ENCODE data around the gene MEGF9.

Gene MEGF9

DNA sequence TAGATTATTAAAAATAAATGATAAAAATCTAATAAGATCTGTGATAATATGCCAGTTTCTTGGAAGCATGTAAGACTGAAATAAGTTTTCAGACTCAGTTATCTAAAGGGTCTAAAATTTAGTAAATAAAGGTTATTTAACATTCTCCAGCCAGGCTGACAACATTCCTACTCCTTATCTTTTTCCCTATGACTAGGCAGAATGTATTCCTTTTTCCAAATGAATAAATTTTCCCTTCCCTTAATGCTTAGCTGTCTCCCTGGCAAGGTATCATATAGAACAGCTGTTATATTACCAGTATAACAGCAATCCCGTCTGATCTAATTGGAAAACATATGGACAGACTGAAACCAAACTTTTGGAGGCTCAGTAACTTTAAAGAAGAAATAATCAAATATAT, 13.0 kb downstream of the MEGF9 start:
- DNase-seq: no peak

DNA sequence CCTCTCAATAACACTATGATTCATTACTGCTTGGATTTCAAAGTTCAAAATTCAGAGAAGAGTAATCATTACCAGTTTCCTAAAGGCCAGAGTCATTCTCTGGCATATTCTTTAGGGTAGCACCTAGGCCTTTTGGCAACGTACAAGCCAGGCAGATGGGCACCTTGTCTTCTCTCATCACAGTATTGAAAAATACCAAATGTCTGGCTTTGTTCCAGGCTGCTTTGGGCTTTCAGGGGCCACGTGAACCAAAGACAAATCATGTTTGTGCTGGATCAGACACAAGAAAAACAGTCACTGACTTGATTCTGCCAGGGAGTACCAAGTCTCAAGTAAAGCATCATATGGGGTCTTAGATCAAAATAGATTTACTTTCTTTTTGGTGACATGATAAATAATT, 15.5 kb downstream of the MEGF9 start:
- DNase-seq: no peak

DNA sequence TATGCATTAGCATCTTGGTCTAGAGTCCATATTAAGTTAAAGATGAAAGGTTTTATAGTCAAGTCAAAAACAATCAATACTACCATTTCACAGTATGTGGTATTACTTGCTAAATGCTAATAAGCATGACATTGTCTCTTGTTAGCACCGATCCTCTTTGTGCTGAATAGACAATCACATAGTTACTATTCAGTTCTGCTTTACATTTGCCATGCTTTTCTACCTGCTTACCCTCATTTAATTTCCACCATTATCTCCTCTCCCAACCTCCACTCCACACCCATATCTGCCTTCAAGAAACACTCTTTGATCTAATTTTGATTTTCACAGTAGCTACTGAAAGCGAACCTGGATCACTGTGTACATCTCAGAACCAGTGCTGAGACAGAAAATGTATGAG, 16.8 kb downstream of the MEGF9 start:
- DNase-seq: no peak

DNA sequence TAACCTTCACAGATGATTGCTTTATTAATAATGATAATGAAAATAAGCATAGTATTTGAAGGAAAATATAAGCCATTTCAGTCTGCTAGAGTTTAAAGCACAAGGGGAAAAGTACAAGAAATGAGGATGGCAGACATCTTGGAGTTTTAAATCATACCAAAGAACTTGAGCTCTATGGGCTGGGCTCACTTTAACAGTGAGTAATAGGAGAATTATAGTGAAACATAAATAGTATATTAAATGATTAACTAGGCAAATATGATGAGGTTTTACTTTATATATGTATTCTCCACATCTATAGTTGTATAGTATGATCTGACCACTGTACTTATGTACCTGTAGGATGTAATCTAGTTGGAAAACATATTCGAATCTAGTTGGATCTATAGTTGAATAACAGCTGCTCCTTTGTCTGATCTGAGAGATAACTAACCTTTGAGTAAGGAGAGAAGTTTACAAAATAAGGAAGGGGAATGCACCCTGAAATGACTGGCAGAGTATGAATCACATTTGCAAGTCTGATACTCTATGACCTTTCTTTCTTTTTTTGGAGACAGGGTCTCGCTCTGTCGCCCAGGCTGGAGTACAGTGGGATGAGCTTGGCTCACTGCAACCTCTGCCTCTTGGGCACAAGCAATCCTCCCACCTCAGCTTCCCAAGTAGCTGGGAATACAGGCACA, 17.6 kb downstream of the MEGF9 start:
- DNase-seq: no peak

DNA sequence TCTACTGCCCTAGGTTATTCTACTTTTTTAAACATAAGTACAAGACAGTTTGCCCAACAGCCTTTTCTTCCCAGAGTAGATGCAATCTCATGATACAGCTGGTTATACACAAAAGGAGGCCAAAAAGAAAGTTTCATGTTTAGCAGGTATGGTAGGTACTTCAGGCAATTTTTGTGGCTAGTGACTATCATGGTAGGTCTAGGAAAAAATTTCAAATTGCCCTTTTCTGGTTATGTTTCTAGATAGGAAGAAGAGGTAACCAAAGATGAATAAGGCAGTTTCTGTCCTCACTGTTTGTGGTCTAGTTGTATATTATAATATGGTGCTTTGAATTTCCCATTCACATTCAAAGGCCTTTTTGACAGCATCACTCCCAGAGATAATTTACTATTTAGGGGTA, 19.7 kb downstream of the MEGF9 start:
- no peak for DNase-seq

DNA sequence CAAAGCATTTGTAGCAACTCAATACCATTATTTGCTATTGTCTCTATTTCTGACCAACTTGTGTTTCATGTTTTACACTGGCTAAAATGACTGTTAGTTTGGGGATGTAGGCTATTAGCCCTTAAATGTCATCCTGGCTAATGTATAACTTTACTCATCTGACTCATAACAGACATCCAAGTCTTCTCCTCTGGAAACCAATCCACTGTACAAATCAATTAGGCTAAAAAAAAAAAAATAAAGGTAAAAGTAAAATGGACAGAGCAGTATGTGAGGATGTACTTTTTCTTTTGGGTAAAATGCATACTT, 20.6 kb downstream of the MEGF9 start:
- no peak for DNase-seq

DNA sequence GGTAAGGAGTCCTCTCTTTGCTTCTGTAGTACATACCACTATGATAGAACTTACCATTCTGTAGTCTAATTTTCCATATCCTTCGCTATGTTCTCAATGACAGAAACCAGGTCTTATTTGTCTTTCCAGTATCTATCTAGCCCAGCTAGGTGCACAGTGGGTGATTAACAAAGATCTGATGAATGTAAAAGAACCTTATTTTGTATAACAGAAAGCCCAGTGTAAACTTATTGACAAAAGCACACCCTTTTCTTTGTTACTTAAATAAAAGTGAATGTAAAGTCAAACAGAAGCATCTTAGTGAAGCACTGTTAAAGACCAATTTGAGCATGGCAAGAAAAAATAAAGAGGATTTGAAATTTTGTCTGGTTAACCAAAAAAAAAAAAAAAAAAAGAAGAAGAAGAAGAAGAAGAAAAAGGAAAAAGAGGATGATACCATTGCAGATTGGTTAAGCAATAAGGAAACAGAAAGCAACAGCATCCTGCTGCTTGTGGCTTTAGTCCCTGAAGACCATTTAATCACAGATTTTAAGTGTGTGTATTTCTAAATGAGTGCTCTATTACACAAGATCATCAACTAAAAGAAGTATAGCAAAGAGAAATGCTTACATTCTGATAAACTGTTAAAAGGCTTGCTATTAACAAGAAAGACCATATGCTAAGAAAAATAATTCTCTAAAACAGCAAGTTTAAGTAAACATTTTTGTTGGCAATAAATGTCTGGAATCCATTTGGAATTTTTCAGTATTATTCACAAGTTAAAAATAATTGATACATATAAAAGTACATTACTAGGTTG, 21.2 kb downstream of the MEGF9 start:
- DNase-seq: no peak

DNA sequence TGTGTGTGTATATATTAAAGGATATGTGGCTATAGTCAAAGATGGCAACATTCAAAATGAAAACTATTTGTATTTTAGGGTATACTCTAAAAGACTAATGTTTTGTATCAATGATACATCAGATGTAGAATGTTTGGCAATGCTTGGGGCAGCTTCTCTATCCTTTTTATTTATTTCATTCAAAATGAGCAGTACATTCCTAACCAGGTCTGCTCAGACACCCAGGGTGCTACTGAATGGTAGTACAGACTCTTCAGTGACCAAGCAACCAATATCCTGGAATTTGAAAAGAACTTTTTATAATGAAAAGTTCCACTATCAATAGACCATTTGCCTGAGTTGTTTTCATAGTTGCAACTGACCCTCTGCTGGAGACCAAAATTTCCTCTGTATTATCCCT, 23.9 kb downstream of the MEGF9 start:
- no peak for DNase-seq

DNA sequence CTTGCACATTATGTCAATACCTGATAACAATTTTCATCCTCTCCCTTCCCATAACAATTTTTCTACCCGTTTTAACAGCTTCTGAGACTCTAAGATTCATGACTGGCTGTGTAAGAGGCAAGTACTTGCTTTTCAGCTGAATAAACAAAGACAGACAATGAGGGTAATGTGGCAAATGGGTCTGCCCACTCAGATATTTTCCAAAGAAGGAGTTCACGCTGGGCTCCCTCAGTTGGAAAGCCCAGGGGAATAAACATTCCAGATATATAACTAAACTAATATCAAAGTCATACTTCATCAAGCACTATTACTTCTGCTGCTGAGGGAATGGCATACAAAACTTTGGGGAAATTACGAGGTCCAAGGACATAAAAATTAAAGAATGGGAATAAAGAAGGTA, 24.4 kb downstream of the MEGF9 start:
- no peak for DNase-seq

DNA sequence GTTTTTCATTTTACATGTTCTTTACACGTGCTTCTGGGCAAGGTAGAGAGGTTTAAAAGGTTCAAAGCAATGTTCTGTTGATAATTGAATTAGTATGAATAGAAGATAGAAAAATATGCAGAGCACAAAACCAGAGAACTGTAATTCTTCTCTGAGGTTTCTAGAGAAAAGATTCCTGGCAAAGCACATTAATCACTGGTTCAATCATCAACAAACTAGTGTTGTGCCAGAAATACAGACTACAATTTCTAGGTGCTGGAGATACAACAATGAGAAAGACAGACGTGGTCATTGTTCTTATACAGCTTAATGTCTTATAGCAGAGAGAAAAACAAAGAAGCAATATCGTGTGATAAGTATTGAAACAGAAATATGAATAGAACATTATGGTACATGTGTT, 25.5 kb downstream of the MEGF9 start:
- DNase-seq: no peak

DNA sequence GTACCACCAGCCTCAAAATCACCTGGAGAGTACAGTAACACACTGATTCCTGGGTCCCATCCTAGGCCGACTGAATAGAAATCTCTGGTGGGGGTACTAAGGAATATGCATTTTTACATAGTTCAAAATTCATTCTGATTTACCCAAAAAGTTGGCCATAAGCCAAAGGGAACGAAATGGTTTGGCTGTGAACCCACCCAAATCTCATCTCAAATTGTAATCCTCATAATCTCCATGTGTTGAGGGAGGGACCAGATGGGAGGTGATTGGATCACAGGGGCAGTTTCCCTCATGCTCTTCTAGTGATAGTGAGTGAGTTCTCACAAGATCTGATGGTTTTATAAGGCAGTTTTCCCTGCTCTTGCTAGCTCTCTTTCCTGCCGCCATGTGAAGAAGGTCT, 31.1 kb downstream of the MEGF9 start:
- no peak for DNase-seq

DNA sequence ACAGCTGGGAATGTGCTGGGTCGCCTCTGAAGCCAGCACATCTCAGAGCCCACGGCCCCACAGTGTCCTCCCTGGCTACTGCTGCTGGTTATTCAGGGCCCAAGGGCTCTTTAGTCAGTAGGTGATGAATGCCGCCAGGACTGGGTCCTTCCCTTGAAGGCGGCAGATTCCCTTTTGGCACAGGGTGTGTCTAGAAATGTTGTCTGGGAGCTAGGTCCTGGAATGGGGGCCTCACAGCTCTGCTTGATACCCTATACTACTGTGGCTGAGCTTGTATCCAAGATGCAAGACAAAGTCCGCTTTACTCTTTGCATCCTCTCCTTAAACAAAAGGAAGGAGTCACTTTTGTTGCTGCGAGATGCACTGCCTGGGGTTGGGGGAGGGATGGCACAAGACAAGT, 33.1 kb downstream of the MEGF9 start:
- no peak for DNase-seq

DNA sequence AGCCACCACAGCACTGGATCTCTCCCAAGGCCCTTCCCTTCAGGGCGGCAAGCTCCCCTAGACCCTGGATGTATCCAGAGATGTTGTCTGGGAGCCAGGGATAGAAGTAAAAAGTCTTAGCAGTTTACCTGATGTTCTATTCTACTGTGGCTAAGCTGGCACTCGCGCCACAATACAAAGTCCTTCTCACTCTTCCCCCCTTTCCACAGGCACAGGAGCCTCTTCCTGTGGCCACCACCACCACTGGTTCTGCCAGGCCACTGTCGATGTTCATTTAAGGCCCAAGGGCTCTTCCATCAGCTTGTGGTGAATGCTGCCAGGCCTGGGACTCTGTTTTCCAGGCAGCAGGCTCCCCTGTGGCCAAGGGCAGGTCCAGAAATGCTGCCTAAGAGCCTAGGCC, 33.7 kb downstream of the MEGF9 start:
- DNase-seq: no peak

DNA sequence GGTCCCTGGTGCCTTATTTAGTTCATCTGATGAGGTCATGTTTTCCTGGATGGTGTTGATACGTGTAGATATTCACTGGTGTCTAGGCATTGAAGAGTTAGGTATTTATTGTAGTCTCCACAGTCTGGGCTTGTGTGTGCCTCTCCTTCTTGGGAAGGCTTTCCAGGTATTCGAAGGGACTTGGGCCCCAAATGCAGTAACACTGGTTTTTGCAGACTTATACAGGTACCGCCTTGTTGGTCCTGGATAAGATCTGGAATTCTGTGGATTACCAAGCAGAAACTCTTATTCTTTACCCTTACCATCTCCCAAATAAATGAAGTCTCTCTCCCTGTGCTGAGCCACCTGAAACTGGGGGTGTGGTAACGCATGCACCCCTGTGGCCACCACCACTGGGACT, 34.1 kb downstream of the MEGF9 start:
- DNase-seq: no peak

DNA sequence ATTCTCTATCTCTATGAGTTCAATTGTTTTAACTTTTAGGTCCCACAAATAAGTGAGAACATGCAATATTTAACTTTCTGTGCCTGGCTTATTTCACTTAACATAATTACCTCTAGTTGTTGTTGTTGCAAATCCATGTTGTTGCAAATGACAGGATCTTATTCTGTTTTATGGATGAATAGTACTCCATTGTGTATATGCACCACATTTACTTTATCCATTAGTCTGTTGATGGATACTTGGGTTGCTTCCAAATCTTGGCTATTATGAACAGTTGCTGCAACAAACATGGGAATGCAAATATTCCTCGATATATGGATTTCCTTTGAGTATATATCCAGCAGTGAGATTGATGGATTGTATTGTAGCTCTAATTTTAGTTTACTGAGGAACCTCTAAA, 36.3 kb downstream of the MEGF9 start:
- DNase-seq: no peak

DNA sequence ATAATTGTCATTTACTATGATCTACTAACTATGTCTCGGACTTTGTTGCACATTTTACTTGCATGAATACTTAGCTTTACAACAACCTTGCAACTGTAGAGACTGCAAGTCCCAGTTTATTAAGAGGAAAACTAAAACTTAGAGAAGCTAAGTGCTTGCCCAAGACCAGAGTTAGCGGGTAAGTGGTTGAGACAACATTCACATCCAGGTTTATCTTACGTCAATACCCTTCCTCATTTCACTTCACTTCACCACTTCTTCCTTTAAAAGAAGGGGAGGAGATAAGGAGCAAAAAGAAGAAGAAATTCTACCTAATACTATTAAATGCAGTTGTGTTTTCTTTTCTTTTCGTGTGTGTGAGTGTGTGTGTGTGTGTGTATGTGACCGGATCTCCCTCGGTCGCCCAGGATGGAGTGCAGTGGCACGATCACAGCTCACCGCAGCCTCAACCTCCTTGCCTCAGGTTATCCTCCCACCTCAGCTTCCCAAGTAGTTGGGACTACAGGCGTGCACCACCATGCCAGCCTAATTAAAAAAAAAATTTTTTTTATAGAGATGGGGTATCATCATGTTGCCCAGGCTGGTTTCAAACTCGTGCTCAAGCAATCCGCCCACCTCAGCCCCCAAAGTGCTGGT, 37.4 kb downstream of the MEGF9 start:
- no peak for DNase-seq

DNA sequence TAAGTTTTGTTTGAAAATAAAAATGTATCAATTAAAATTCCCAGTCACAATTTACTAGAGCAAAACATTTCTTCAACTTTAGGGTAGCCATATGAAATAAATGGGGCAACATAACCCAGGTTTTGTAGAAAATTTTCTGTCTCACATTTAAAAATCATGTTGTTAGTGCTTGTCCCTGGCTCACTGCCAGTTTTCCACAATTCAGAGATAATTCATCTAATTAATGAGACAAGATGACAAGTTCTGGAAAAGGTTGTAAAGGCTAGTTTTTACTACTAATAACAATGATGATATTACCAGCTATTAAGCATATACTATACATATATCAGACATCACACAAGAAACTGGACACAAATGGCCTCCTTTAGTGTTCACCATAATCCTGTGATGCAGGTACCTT, 45.9 kb downstream of the MEGF9 start:
- DNase-seq: no peak

DNA sequence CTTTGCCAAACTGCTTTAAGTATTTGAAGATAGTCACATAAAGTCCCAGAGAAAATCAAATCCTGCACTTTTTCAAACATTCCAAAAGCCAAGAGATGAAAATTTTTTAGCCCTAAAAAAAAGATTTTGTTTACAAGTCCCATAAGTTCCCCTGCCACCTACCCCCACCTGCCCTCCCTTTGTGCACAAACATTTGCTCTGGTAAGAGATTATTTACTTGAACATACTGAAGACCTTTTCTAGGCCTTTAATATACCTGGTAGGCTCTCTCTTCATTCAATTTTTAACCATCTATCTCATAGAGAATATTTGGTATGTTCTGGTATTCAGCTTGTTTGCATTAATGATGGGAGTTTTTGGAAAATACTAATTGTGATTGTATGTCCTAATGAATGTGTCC, 50.3 kb downstream of the MEGF9 start:
- no peak for DNase-seq

DNA sequence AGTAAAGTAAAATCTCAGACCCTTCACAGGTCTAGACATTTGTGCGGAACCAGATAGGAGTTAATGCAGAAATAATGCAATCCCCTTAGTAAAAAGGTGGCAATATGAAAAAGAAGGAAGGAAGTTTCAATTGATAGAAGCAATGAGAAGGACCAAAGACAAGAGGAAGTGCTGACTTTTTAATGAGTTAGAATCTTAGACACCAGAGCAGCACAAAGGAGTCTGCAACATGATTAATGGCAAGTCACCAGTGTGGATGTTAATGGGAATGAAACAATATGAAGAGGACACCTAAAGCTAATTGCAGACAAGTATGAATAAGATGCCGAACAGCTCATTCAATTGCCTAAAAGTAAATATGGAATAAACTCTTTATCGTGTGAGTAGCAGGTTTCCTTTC, 50.9 kb downstream of the MEGF9 start:
- no peak for DNase-seq

DNA sequence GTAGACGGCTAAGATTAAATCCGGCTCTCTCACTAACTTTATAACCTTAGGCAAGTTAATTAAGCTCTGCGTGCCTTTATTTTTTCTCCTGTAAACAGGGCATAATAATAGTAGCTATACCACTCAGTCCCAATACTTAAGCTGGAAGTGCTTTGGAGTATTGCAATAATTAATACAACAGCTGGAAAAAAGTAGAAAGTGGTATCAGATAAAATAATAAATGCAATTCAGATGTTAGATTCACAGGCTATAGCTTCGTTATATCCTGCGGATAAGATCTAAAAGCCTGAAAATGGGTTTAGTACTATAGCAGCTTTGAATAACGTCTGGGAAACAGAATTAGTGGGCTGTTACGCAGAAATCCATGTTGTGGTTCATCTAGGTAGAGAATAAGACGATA, 51.8 kb downstream of the MEGF9 start:
- no peak for DNase-seq

DNA sequence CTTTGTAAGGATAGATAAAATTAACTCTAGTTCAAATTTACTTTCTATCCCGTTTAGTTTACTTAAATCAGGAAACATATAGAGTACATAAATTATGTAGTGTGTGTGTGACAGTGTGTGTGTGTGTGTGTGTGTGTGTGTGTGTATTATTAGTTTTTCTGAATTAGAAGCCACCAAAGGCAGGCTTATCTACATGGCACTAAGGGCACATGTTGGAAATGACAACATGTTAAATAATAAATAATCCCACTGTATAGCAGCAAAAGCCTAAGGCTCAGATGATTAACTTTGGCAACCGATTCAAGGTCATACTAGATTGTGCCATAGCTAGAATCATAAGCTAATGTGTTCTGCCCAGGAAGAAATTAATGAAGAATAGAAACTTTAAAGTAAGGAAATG, 54.6 kb downstream of the MEGF9 start:
- no peak for DNase-seq

DNA sequence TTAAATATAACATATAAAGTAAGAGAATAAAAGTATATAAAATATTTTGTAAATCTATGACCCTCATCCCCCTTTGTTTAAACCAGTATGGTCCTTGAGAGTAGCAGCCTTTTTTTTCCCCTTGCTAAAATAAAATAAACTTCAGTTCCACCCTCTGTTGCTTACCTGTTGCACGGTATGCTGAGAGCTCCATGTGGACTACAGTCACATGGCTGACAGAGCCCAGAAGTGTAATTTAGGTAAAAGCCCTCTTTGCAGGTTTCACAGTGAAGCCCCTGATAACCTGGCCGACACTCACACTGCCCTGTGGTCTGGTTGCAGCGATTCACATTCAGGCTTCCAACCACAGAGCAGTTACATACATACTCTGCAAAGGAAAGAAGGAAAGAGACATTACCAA, 55.1 kb downstream of the MEGF9 start:
- DNase-seq: no peak

DNA sequence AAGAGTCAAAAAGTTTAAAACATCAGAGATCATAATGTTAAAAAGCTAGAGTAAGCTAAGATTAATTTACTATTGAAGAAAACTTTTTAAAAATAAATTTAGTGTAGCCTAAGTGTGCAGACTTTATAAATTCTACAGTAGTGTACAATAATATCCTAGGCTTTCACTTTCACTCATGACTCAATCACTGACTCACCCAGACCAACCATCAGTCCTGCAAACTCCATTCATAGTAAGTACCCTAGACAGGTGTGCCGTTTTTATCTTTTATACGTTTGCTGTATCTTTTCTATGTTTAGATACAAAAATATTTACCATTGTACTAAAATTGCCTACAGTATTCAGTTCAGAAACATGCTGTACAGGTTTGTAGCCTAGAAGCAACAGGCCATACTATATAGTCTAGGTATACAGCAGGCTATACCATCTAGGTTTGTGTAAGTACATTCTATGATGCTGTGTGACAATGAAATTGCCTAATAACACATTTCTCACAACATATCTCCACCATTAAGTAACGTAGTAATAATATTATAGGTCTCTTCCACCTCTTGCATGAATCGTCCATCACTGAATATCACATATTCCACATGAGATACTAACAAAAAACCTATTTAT, 59.2 kb downstream of the MEGF9 start:
- DNase-seq: no peak

DNA sequence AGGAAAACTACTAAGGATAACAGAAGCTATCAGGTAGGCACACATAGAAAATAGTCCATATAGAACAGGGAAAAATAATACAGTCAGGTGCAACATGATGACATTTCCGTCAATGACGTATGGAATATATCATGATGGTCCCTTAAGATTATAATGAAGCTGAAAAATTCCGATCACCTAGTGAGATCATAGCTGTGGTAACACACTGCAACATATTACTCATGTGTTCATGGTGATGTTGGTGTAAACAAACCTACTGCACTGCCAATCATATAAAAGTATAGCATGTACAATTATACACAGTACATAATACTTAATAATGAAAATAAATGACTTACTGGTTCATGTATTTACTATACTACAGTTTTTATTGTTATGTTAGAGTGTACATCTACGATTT, 60.0 kb downstream of the MEGF9 start:
- DNase-seq: no peak

All from stimulated activated CD8-positive, alpha-beta memory T cell treated with anti-CD3 and anti-CD28 coated beads, Interleukin-4, amount 100 ng/mL, for 48 hours (primary cell).